ENCODE measurements around the gene A1CF.
"Not testable (repeated sequence)": the region's sequence is repeated elsewhere in the genome, so short reads cannot be mapped to it uniquely, and the experiment has no call there.

Gene A1CF

GRCh38 chr10:50782017-50782416 lies 103.4 kb downstream of the A1CF start:
- not testable (repeated sequence) for DNase-seq

GRCh38 chr10:50780036-50780435 lies 105.4 kb downstream of the A1CF start:
- not testable (repeated sequence) for DNase-seq

DNA sequence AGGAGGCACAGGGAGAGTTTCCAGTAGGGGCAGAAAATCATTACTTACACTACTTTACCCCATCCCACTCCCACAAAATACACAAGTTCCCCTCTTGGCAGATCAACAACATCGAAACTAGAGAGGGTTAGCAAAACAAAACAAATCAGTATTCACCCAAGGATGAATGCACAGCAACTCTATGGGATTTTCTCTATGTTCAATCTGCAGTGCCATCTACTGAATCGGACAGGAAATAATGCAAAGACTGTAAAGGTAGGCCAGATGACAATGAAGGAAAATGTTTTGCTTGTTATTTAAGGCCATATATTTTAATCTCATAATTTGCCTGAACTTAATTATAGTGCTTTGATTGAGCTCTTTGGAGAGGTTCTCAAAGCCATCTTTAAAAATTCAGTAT lies 110.6 kb downstream of the A1CF start:
- DNase-seq, result not testable (repeated sequence)

DNA sequence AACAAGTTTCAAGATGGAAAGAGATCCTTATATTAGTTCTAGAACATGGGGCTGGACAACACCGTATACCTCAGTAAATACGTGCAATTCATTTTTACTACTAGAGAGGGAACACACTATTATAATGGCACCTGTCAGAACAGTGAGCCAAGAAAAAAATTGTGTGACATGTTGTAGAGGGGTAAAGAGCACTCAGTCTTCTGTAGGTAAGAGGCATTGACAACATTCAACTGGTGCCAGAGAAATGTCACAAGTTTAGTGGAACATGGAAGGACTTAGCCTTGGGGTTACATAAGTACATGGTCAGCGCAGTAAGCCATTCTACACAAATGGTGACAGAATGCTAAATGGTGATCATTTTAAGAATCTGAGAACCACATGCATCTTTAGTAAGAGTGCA lies 113.4 kb downstream of the A1CF start:
- not testable (repeated sequence) for DNase-seq

- not testable (repeated sequence) for DNase-seq
Measured at GRCh38 chr10:50766774-50767513, 118.5 kb downstream of the A1CF start.

Measured in stimulated activated naive CD4-positive, alpha-beta T cell treated with Interleukin-2 at 50 U/mL for 16 hours (primary cell).